IPS DF 4.7 (cell line): ENCODE measurements around the gene FAM161B.
"Not testable (repeated sequence)": the region's sequence is repeated elsewhere in the genome, so short reads cannot be mapped to it uniquely, and the experiment has no call there.

Source experiments
- DNase-seq: peaks from one replicate; pipeline ENCODE4 v3.0.0-alpha.2; 2013; ENCODE audit warnings: low spot score; ENCODE audit errors: extremely low read depth

Gene FAM161B

DNA sequence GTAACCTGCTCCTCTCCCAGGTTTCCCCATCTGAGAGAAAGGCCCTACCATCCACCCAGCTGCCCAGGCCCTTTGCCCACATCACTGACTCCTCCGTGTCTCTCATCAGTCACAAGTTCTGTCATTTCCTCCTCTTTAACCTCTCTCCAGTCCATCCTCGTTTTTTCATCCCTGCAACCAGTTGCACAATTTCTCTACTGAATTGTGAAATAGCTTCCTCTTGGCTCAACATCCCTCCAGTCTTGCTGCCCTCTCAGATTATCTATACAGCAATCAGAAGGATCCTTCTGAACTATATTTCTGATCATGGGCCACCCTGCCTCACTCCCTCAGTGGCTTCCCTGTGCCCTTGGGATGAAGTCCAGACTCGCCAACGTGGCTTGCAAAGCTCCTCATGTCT, 6.8 kb downstream of the FAM161B start:
- no peak for DNase-seq

DNA sequence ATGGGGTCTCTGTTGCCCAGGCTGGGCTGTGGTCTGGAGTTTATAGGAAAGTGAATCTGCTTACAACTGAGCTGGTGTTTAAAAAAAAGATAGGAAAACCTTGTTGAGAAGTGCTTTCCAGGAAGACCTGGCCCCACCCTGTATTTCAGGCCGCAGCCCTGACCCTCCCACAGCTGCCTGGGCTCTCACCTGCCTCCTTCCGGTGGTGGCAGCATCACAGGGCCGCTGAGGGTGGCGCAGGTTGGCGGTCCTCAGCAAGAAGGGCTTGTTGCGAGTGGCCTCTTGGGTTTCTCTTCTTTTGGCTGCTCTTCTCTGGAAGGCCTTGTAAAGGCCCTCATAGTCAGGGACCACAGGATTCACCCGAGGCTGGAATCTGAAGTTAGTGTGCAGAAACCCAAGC, 7.7 kb downstream of the FAM161B start:
- no peak for DNase-seq

DNA sequence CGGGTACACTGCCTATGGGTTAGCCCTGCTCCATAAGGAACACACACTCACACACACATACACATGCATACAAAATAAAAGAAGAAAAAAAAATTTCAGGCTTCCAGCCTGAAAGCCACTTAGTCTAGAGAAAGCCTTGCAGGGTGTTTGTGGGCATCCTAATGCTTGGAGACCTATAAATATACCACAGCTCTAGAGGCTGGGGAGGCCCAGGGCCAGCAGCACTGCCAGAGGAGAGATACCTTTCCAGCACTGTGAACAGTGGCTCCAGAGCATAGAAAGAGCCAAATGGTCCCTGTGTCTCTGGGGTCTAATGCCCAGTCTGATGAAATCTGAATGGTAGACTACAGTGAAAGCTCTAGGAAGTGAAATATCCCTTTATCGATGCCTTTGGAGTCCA, 12.9 kb downstream of the FAM161B start:
- DNase-seq = no peak

DNA sequence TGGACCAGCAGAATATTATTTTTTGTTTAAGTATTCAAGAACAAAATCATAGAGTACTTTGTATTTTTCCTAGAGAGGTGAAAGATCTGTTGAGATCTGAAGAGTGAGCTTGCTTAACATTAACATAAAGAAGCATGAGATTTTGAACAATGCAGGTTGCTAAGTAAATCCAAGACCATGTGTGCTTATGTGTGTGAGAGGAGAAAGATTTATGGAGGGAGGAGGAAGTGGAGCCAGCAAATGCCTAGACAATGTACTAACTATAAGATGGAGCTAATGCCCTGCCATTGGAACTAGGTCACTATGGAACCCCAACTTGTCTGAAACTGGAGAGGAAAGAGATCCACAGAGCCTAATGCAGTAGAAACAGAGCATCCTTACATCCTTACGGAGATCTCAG, 13.3 kb downstream of the FAM161B start:
- DNase-seq = no peak

GRCh38 chr14:73935666-73936065, 14.2 kb downstream of the FAM161B start:
- DNase-seq = no peak

- DNase-seq = no peak
Observed at GRCh38 chr14:73924337-73924736, 25.6 kb downstream of the FAM161B start.

DNA sequence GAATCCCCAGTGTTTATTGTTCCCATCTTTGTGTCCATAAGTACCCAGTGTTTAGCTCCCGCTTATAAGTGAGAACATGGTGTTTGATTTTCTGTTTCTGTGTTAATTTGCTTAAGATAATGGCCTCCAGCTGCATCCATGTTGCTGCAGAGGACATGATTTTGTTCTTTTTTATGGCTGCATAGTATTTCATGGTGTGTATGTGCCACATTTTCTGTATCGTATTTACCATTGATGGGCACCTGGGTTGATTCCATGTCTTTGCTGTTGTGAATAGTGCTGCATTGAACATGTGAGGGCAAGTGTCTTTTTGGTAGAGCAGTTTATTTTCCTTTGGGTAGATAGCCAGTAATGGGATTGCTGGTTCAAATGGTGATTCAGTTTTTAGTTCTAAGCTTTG, 30.4 kb downstream of the FAM161B start:
- DNase-seq = not testable (repeated sequence)

DNA sequence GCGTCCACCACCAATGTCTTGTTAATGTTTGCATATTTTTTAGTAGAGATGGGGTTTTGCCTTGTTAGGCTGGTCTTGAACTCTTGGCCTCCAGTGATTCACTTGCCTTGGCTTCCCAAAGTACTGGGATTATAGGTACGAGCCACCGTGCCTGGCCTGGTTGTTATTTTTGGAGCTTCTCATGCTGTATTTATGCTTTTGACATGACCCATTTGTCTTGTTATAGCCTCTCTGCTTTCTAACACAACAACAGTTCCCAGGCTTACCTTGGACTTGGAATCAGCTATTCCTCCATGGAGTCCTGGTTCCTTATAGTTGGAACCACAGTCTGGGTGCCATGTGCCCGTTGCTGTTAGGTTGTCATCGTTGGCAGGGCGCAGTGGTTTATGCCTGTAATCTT, 33.6 kb downstream of the FAM161B start:
- DNase-seq = no peak

DNA sequence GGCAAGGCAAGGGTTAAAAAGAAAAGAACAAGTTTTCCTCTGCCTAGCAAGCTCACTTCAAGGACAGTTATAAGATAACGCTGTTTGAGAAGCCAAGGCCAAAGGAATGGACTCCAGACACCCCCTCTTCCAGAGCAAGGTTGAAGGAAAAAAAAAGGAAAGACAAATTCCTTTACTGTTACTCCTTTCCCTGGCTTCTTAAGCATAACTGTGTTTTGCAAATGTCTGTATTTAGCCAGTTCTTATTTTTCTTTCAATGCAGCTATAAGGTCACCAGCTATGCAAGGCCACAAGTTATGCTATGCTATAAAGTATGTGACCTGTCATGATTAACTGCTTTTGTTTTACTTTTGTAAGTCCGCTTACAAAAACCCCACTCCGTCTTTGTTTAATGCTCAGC, 36.6 kb downstream of the FAM161B start:
- no peak for DNase-seq

DNA sequence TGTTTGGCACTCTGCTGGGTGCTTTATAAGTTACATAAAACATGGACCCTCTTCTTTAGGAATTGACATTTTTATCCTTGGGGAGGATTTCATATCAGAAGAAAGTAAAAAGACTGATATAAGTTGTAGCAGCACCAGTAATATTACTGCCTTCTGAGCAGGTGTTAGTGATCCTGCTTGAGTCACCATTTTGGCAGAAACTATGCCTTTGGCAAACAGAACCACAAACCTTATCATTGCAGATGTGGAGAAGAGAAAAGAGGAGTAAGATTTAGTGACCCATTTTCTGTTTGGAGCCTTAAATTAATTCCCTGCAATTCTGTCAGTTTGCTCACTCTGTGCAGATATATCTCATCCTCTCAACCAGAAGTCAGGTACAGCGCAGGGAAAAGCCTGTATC, 40.2 kb downstream of the FAM161B start:
- no peak for DNase-seq

DNA sequence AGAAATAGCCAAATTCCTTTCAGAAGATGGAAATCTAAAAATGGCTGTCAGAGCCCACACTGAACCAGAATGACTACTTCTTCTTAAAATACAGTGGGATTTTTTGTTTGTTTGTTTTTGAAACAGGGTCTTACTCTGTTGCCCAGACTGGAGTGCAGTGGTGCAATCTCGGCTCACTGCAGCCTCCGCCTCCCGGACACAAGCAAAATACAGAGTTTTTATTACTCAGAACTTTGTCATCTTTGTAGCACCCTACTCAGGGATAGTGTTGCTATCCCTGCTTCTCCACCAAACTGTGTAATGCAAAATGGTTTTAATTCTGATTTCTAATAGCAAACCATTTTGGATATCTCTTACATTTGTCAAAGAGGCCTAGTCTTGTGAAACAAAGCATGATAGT, 46.9 kb downstream of the FAM161B start:
- DNase-seq = no peak

DNA sequence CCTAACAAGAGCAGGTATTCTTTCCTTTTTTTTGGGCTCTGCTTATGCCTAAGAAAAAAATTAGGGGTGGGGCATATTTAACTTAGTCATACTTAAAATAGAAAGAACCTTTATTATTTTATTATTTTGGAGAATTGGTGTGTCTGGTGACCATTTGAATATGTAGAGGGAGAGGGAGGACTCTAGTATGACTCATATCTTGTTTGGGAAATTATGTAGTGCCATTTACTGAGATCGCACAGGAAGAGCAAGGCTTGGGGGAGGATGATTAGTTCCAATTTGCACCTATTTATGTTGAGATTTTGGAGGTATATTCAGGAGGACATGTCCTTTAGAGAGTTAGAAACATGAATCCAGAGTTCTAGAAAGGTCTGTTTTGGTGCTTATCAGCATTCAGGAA, 53.4 kb downstream of the FAM161B start:
- no peak for DNase-seq

GRCh38 chr14:73895939-73896338, 54.0 kb downstream of the FAM161B start:
- DNase-seq = no peak

GRCh38 chr14:73894180-73894687, 55.7 kb downstream of the FAM161B start:
- not testable (repeated sequence) for DNase-seq

GRCh38 chr14:73889376-73889775, 60.5 kb downstream of the FAM161B start:
- DNase-seq = no peak

- no peak for DNase-seq
Observed at GRCh38 chr14:73888971-73889370, 60.9 kb downstream of the FAM161B start.

DNA sequence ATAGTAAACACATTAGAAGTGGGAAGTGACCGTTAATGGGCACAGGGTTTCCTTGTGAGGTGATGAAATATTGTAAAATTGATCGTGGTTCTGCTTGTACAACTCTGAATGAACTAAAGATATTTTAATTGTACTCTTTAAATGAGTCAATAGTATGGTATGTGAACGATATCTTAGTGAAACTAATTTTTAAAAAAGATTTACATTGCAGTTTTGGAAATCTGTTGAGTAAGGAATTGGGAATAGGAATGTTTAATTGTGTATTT, 61.5 kb downstream of the FAM161B start:
- no peak for DNase-seq

DNA sequence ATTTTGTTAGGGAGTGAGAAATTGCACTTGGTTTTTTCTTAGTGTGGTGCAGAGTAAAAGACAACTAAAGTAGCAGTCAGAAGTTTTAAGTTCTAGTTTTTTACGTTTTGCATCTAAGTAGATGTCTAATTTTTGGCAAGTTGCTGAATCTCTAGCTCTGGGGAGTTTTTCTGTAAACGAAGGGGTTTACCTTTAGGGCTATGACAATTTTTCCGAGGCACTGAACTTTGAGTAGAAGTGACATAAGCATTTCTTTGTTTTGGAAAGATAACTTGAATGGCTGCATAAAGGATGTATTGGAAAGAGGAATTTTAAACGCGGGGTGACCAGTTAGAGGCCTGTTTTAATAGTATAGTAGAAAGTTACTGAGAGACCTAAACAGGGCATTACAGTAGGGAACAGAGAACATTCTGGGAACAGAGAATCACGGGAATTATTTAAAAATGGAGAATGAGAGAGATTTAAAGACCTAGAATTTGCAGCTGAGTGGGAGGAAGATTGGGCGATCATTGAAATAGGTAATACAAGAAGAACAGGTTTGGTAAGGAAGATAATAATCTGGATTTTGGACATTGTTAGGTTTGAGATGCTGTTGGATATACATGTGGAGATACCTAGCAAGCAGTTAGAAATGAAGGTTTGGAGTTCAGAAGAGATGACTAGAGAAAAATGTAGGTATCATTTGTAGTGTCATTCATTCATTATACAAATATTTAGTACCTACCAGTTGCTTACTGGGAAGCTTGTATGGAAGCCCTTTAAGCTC, 62.0 kb downstream of the FAM161B start:
- DNase-seq = no peak

GRCh38 chr14:73887318-73887616, 62.6 kb downstream of the FAM161B start:
- no peak for DNase-seq

DNA sequence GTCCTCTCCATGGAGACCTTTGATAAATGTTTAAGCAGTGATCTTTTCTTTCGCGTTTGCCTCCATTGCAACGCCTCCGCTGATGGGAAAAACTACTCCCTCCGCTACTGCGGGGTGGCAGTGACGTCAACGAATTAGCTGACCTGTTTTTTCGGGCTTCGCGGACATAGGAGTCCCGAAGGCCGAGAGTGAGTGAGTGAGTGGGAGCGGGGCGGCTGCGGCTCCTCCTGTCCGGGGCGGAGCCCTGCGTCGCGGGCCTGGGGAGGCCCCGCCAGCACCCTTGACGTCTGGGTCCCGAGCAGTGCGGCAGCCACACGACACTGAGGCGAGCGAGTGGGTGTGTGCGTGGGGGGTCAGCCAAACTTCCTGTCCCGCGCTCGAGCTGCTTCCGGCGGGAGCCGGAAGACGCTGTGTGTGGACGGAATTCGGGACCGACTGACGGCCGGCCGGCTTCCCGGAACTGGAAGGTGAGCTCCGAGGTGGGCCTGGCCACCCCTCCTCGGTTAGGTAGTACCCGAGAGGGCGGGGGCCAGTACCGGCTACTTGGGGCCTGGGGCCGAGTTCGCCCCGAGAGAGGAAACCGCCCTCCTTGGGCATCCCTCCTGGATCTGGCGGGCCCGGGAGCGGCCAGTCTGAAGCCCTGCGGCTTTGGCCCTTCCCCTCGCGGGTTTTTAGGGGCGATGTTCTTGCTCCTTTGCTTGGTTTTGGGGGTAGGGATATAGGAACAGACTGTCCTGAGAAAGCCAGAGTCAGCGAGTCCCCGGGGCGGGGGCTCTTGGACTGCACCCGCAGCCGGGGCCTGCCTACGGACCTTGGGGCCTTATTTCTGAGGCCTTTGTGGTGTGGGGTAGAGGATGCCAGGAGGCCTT, 63.2 kb downstream of the FAM161B start, which contains the start of gene ZNF410:
ZNF410 (plus strand) TSS at position 411 of the 869 bp plus-strand sequence. CDS start 5,317 bp downstream, outside the sequence.
- DNase-seq = peak; percentile 51

DNA sequence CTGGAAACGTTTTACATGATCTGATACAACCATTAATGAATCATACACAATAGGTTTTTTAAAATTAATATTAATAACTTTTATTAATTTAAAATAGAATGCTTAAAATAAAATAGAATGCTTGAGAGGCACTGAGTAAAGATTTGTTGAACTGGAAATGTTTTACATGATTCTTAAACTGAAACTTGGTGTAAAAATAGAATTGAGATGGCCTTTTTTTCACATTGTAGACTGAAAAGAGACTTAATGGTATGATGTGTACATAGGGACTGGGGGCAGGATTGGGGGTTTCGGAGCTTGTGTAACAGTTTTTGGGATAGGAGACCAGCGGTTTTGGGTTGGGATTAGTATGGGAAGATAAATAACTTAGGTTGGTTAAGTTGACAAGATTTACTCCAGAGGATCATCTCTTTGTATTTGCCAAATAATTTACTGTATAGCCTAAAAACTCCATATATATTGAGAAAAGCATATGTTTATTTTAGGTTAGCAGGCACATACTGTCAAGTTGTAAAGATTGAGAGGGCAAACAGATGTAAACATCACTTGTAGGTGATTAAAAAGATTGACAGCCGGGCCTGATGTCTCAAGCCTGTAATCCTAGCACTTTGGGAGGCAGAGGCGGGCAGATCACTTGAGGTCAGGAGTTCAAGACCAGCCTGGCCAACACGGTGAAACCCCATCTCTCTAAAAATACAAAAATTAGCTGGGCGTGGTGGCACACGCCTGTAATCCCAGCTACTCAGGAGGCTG, 65.3 kb downstream of the FAM161B start:
- no peak for DNase-seq
